Retinal pigment epithelial cell (primary cell): ENCODE results near the gene TMEM187.

Experiments
- DNase-seq: peaks from one replicate; pipeline ENCODE4 v3.0.0-alpha.2; 2010; ENCODE audit warnings: low read depth
- H3K4me3 ChIP-seq: 2 replicates; pipeline ENCODE4 v1.5.1; 2011; ENCODE audit warnings: mild to moderate bottlenecking, low read length, control low read depth, moderate library complexity
- TF ChIP-seq, protein P1 (sequence below): conservative IDR thresholded peaks from 2 replicates; pipeline ENCODE4 v1.5.1; 2011; ENCODE audit warnings: low read depth, low read length, control low read depth, inconsistent platforms

TMEM187 gene

DNA sequence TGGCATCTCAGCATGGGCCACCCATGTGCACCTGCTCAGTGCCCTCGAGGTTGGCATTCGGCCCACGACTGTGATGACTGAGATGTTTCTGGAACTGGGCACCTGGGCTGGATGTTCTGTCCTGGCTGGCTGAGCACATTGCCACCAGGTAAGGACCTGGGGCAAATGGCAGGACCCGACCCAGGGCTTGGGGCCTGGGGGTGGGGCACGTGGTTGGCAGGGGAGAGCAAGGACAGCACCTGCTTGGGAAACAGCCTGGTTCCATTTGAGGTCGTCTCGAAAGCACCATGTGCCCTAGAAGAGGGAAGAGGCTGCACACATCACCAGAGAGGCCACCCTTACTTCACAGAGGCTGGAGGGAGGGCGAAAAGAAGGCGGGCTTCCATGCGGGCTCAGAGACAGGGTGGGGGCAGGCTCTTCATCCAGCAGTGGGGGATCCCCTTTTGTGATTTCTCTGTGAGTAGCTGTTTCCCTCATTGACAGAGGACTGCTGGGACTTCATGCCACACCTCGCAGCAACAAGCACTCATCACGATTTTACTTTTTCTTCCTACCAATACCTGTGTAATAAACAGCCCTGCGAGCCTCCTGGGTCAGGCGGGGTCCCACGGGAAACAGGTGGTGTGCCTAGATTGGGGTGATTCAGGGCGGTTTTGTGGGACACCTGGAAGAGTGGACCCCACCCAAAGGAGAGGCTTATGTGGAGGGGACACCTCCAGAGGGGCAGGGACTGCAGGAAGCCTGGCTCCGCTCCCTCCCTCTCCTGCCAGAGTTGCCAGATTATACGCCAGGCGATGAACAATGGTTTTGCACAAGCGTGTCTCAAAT is 12.0 kb downstream of the TMEM187 start:
- DNase-seq, result no peak
- H3K4me3 ChIP-seq, result no peak overlapping the region
- TF ChIP-seq, protein P1, sequence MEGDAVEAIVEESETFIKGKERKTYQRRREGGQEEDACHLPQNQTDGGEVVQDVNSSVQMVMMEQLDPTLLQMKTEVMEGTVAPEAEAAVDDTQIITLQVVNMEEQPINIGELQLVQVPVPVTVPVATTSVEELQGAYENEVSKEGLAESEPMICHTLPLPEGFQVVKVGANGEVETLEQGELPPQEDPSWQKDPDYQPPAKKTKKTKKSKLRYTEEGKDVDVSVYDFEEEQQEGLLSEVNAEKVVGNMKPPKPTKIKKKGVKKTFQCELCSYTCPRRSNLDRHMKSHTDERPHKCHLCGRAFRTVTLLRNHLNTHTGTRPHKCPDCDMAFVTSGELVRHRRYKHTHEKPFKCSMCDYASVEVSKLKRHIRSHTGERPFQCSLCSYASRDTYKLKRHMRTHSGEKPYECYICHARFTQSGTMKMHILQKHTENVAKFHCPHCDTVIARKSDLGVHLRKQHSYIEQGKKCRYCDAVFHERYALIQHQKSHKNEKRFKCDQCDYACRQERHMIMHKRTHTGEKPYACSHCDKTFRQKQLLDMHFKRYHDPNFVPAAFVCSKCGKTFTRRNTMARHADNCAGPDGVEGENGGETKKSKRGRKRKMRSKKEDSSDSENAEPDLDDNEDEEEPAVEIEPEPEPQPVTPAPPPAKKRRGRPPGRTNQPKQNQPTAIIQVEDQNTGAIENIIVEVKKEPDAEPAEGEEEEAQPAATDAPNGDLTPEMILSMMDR, result no peak

DNA sequence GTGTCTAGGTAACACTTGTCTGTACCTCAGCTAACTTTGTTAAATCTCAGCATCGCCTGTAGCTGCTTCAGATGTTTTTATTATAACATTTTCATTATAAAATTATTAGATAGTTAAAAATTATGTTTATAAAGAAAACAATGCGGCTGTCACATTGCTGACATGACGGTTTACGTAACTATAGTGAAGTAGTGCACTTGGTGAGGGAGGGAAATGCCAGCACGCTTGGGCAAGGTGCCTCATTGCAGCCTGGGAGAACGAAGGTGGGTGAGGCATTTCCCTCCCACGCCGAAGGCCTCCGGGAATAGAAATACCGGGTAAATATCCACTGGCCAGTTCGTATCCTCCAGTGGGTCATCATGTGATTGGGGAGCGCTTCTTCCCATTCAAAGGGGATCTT is 15.9 kb downstream of the TMEM187 start:
- no peak for DNase-seq
- TF ChIP-seq, protein P1, result no peak
- H3K4me3 ChIP-seq, result no peak overlapping the region

DNA sequence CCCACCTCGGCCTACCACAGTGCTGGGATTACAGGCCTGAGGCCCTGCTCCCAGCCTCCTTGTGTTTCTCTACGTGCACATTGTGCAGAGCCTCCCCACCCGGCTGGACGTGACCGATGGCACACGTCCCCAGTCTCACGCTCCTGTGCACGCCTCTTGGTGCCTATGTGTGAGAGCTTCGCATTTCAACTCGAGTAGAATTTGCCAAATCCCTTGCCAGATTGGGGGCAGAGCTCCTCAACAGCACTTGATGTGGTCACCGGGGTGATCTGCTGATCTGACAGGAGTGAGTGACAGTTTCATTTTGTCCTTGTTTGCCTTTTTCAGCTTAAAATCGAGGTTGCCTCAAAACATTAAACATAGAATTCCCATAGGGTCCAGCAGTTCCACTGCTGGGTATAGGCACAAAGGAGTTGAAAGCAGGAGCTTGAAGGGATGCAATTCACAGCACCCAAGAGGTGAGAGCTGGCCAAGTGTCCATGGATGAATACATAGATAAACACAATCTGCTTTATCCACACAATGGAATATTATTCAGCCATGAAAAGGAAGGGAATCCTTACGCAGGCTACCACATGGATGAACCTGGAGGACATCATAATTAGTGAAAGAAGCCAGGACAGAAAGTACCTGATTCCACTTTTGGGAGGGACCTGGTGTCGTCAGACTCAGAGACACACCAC is 17.6 kb downstream of the TMEM187 start:
- TF ChIP-seq, protein P1, result no peak
- DNase-seq, result no peak
- H3K4me3 ChIP-seq, result no peak overlapping the region

DNA sequence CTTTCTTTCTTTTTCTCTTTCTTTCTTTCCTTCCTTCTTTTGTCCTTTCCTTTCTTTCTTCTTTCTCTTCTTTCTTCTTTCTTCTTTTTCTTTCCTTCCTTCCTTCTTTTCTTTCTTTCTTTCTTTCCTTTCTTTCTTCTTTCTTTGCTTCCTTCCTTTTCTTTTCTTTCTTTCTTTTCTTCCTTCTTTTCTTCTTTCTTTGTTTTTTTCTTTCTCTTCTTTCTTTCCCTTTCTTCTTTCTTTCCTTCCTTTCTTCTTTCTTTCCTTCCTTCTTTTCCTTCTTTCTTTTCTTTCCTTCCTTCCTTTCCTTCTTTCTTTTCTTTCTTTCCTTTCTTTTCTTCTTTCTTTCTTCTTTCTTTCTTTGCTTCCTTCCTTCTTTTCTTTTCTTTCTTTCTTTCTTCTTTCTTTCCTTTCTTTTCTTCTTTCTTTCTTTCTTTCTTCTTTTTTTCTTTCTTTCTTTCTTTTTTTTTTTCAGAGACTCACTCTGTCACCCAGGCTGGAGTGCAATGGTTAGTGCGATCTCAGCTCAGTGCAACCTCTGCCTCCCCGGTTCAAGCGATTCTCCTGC is 18.5 kb downstream of the TMEM187 start:
- TF ChIP-seq, protein P1, result no peak
- no peak for DNase-seq
- H3K4me3 ChIP-seq, result no peak overlapping the region

DNA sequence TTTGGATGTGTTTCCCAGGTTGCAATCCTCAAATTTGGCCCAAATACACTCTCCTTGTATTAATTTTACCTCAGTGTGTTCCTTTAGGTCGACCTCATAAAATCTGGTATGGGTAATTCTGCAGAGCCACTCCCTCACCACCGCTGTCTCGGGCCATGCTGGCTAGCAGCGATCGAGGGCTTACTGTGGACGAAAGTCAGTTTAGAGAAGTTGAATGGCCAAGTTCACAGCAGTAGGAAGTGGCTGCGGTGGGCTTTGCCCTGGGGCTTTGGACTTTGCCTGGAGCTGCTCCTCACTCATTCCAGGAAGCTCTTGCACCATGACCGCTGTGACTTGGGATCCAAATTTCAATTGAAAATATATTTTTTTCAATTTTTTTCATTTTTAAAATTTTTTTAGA is 19.6 kb downstream of the TMEM187 start:
- TF ChIP-seq, protein P1, result no peak
- DNase-seq, result no peak
- H3K4me3 ChIP-seq, result no peak overlapping the region

DNA sequence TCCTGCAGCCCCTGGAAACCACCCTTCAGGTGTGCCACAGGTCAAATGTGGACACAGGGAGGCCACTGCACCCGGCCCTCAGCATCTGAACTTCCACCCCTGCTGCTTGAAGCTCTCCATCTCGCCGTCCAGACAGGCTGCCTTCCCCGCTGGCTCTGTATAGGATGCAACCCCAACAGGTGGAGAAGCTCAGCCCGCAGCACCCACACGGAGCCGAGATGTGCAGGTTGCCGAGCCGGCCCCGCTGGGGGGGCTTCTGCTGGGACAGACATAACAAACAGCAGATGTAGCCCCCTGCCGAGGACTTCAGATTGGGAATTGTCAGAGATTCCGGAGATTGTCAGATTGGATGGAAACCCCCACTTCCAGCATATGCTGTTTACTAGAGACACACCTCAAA is 20.5 kb downstream of the TMEM187 start:
- TF ChIP-seq, protein P1, result no peak
- H3K4me3 ChIP-seq, result no peak overlapping the region
- DNase-seq, result no peak
